Measurements from ENCODE around the gene GPR22.

The GPR22 gene

GRCh38 chr7:107469929-107470328 is at the start of gene GPR22:
GPR22 (plus strand) TSS chr7:107470057; CDS start chr7:107474061, 4,004 bp downstream.
- no peak for TF ChIP-seq CTCF (IDR thresholded peaks at IDR 0.05)
- no peak within 1 kb of the TSS for H3K27ac ChIP-seq

GRCh38 chr7:107427462-107427861 is 42.4 kb upstream of the GPR22 start:
- Histone ChIP-seq H3K27ac (no peak overlapping the region), H3K4me3 (no peak overlapping the region)
- TF ChIP-seq CTCF (IDR thresholded peaks at IDR 0.05), result no peak
- no peak for DNase-seq (ENCODE audit: low spot score)

More at GRCh38 chr7:107469929-107470328, at the start of gene GPR22:
- DNase-seq (ENCODE audit: low spot score), result no peak
- no peak within 1 kb of the TSS for H3K4me3 ChIP-seq

DNA sequence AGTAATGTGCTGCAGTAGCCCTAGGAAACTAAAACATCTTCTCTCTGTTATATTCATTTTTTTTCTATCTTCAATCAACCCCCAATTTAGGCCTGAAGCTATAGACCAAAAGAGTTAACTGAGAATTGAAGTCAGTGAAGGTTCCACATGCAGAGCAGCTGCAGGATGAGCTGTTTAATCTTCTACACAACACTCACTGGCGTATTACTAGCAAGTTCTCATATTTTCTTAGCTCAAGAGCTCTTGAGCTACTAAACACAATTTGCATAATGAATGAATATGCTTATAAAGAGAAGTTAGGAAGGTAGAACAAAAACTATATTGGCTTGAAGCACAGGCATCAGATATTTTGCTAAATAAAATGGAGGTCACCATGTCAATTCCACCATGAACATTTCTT is 41.2 kb upstream of the GPR22 start:
- no peak for TF ChIP-seq CTCF (IDR thresholded peaks at IDR 0.05)
- Histone ChIP-seq H3K27ac (no peak overlapping the region), H3K4me3 (no peak overlapping the region)
- no peak for DNase-seq (ENCODE audit: low spot score)

GRCh38 chr7:107430057-107430456 is 39.8 kb upstream of the GPR22 start:
- H3K27ac ChIP-seq, result no peak overlapping the region
- H3K4me3 ChIP-seq, result no peak overlapping the region
- no peak for TF ChIP-seq CTCF (IDR thresholded peaks at IDR 0.05)
- no peak for DNase-seq (ENCODE audit: low spot score)

GRCh38 chr7:107432261-107432660 is 37.6 kb upstream of the GPR22 start:
- Histone ChIP-seq H3K4me3 (no peak overlapping the region), H3K27ac (no peak overlapping the region)
- TF ChIP-seq CTCF (IDR thresholded peaks at IDR 0.05), result no peak
- no peak for DNase-seq (ENCODE audit: low spot score)

DNA sequence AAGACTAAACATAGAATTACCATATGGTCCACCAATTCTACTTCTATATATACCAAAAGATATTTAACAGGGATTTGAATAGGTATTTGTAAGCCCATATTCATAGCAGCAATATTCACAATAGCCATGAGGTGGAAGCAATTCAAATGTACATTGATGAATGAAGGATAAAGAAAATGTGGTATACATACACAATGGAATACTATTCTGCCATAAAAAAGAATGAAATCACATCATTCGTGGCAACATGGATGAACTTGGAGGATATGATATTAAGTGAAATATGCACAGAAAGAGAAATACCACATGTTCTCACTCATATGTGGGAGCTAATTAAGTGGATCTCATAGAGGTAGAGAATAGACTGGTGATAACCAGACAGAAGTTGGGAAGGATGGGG is 34.1 kb upstream of the GPR22 start:
- TF ChIP-seq CTCF (IDR thresholded peaks at IDR 0.05), result no peak
- Histone ChIP-seq H3K4me3 (no peak overlapping the region), H3K27ac (no peak overlapping the region)
- no peak for DNase-seq (ENCODE audit: low spot score)

- no peak overlapping the region for H3K27ac ChIP-seq
- no peak for TF ChIP-seq CTCF (IDR thresholded peaks at IDR 0.05)
- DNase-seq (ENCODE audit: low spot score), result no peak
- no peak overlapping the region for H3K4me3 ChIP-seq
Observed at GRCh38 chr7:107439025-107439424, 30.8 kb upstream of the GPR22 start.
